Hepatocyte (in vitro differentiated cells): ENCODE data around the gene TTC32.

ENCODE experiments used
- EZH2 ChIP-seq: fragments of 200-600 bp; sonication (generic); IDR thresholded peaks from 2 replicates; pipeline ENCODE4 v1.6.1; 2016; ENCODE audit warnings: antibody characterized with exemption, mild to moderate bottlenecking, borderline replicate concordance
- EZH2phosphoT487 ChIP-seq: fragments of 200-600 bp; sonication (generic); IDR thresholded peaks from one replicate; pipeline ENCODE4 v1.6.1; 2018; ENCODE audit warnings: antibody characterized with exemption, mild to moderate bottlenecking, low read depth, moderate library complexity; ENCODE audit not compliant: unreplicated experiment, severe bottlenecking
- TF ChIP-seq, protein P1 (sequence below): fragments of 200-600 bp; sonication (generic); IDR thresholded peaks from 2 replicates; pipeline ENCODE4 v1.5.1; 2016; ENCODE audit warnings: antibody characterized with exemption, mild to moderate bottlenecking; ENCODE audit not compliant: poor library complexity

DNA sequence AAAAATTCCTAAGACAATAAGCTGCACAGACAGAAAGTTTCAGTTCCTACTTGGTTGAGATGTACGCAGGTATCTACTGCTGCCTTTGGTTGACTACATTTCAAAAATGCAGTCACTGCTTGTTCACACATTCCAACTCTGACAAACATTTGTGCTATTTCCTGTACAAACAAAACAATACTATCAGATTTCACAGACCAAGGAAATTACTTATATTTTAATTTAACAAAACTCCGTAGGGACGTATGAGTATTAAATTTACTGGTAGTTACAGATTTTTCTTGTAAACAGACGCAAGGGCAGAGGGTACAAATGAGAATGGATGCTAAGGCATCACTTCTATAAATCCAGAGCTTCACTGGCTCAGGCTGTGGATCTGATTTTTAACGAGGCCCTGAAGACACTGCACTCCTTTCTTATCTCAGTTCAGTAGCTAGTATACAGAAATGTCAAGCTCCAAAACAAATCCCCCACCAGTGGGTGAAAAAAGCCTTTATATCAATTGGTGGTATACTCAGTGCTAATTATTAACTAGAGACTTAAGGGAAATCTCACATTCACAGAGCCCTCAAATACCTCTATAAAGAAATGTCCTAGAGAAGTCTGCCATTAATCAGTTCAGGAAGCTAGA is 31.7 kb upstream of the TTC32 start:
- TF ChIP-seq, protein P1, sequence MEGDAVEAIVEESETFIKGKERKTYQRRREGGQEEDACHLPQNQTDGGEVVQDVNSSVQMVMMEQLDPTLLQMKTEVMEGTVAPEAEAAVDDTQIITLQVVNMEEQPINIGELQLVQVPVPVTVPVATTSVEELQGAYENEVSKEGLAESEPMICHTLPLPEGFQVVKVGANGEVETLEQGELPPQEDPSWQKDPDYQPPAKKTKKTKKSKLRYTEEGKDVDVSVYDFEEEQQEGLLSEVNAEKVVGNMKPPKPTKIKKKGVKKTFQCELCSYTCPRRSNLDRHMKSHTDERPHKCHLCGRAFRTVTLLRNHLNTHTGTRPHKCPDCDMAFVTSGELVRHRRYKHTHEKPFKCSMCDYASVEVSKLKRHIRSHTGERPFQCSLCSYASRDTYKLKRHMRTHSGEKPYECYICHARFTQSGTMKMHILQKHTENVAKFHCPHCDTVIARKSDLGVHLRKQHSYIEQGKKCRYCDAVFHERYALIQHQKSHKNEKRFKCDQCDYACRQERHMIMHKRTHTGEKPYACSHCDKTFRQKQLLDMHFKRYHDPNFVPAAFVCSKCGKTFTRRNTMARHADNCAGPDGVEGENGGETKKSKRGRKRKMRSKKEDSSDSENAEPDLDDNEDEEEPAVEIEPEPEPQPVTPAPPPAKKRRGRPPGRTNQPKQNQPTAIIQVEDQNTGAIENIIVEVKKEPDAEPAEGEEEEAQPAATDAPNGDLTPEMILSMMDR = no peak
- TF ChIP-seq EZH2phosphoT487 (no peak), EZH2 (no peak)
